GM18502 (cell line): ENCODE data around the gene SPPL3.
"Not testable (repeated sequence)": the region's sequence is repeated elsewhere in the genome, so short reads cannot be mapped to it uniquely, and the experiment has no call there.

Experiments used
- ATAC-seq: cut with Tn5 transposase; IDR thresholded peaks from one replicate; pipeline ENCODE4 v1.9.1; 2021; ENCODE audit warnings: mild to moderate bottlenecking; ENCODE audit not compliant: unreplicated experiment, poor library complexity

Gene SPPL3

DNA sequence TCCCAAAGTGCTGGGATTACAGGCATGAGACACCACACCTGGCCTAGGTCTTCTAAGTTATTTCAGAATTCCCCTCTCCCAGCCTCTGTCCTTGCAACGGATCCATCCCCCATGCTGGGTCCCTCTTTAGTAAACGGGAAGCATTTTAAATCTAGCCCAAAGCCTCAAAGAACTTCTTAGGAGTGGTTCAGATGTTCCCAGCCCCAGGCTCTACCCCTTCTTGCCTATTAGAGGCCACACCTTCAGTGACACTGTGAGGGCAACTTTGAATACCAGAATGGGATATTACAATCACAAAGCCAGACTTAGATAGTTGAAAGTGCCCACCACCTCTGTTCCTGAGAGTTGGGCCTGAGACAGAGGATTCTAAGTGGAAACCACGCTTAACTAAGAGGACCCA, 18.1 kb upstream of the SPPL3 start:
- no peak for ATAC-seq

DNA sequence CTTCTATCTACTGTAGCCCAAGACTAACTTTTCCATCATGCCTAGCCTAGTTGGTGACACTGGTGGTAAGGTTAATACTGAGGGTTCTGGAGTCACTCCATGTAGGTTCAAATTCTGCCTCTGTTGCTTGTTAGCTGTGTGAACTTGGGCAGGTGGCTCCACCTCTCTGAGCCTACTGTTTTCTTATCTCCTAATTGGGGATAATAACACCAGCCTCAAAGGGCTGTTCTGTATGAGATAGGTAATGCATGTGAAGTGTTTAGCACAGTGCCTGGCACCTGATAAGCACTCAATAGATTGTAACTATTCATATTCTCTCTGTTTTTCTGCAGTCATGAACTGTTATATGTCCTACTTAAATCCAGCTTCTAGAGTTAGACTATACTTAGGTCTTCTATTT, 17.5 kb upstream of the SPPL3 start:
- no peak for ATAC-seq

DNA sequence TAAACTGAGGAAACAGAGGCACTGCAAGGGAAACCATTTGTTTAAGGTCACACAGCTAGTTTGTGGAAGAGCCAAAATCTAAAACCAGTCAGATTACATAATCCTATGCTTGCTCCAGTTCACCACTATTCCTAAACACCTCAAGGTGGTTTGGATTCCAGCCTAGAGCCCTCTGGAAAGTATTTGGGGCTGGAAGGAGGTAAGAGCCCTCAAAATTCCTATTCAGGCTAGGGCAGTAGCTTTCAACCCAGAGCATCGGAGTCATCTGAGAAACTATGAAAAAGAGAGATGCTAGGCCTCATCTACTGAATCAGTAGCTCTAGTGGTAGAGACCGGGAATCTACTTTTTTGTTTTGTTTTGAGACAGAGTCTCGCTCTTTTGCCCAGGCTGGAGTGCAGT, 16.0 kb upstream of the SPPL3 start:
- no peak for ATAC-seq

DNA sequence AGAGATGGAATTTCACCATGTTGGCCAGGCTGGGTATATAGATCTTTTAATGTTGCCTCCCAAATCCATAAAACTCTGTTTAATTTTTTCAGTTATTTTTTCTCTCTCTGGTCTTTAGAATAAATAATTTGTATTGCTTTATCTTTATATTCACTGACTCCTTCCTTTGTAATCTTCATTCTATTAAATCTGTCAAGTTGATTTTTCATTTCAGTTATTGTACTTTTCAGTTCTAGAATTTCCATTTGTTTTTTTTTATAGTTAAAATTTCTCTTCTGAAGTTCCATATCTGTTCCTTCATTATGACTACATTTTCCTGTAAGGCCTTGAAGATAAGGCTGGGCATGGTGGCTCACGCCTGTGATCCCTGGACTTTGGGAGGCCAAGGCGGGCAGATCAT, 13.6 kb upstream of the SPPL3 start:
- no peak for ATAC-seq

DNA sequence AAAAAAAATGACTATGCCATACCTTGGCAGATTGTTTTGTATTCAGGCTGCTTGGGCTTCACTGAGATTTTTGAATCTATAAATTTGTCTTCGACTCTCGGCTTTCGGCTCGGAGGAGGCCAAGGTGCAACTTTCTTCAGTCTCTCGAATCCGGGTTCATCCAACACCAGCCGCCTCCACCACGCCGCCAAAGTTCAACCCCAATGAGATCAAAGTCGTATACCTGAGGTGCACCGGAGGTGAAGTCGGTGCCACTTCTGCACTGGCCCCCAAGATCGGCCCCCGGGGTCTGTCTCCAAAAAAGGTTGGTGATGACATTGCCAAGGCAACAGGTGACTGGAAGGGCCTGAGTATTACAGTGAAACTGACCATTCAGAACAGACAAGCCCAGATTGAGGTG, 12.4 kb upstream of the SPPL3 start:
- ATAC-seq, result no peak

DNA sequence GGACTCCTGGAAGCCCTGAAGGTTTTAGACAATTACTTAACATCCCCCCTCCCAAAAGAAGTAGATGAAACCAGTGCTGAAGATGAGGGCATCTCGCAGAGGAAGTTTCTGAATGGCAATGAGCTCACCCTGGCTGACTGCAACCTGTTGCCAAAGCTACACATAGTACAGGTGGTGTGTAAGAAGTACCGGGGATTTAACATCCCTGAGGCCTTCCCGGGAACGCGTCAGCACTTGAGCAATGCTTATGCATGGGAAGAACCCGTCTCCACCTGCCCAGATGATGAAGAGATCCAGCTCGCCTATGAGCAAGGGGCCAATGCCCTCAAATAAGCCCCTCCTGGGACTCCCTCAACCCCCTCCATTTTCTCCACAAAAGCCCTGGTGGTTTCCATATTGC, 10.6 kb upstream of the SPPL3 start:
- no peak for ATAC-seq

DNA sequence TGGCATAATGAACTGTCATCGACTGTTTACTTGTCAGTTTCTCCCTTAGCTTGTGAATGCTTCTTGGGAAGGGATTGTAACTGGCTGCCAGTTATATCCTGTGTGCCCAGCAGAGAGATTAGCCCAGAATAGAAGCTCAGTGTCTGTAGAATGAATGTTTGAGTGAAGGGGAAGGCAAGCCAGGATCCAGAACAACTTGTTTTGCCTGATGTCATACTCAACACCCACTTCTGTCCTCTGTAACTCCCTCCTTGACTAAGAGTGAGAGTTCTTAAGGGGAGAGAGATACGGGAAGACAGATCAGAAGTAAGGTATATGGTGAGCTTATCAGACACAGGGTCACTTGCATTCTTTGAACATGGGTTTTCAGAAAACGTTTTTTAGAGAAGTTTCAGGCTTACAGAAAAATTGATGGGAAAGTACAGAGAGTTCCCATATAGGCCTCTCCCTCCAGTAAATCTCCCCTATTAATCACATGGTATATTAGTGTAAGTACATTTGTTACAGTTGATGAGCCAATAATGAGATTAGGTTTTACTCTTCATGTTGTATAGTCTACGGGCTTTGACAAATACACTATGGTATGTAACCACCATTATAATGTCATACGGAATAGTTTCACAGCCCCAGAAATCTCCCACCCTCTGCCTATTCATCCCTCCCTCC, 5.6 kb upstream of the SPPL3 start:
- no peak for ATAC-seq

DNA sequence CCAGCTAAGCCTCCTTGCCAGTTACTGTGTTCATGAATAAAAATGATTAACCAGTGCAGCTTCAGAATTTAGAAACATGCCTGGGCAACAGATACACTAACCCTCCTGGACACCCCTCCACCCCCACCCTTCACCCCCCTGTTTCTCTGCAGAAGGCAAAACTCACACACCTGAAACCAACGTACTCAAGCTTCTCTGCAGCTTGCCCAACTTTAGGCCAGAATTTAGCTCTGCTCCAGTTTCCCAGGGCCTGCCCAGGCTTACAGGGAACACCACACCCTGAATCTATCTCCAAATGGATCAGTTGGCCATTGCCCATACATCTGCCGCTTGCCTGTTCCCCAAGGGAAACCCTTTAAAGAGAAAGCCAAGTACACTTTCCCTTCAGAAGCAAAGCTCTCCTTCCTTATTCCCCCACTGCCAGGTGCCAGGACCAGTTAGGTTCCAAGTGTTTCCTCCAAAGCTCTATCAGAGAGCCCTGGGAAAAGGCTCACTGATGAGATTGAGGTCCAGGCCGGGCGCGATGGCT, 1.8 kb upstream of the SPPL3 start:
- ATAC-seq, result no peak

DNA sequence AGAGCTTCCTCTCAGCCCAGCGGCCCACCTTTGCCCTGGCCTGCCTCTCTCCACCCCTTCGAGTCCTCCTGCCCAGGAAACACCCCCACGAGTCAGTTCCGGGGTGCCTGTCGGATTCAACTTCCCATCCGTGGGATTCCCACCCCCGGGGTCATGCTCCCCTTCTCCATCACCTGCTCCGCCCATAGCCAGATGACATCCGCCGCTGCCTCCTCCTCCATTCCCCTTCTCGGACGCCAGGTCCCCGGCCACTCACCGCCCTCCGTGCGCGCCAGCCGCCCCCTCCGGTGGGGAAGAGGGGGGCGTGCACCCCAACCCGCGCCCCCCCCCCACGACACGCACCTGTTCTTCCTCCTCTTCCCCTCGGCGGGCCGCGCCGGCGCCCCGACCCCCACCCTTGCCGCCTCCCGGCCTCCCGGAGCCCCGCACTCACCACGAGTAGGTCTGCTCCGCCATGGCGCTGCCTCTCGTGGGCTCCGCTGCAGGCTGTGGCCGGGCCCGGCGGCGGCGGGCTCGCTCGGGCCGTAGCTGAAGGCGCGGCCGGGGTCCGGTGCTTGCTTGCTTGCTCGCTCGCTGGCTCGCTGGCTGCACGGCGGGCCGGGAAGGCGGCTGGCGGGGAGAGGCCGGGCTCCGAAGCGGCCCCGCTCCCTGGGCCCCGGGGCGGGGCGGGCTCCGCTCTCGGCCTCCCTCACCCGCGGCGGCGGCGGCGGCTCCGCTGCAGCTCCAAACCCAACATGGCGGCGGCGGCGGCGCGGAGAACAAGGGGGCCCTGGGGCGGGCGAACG, 554 bp downstream of the SPPL3 start:
- ATAC-seq, result peak; percentile 53

DNA sequence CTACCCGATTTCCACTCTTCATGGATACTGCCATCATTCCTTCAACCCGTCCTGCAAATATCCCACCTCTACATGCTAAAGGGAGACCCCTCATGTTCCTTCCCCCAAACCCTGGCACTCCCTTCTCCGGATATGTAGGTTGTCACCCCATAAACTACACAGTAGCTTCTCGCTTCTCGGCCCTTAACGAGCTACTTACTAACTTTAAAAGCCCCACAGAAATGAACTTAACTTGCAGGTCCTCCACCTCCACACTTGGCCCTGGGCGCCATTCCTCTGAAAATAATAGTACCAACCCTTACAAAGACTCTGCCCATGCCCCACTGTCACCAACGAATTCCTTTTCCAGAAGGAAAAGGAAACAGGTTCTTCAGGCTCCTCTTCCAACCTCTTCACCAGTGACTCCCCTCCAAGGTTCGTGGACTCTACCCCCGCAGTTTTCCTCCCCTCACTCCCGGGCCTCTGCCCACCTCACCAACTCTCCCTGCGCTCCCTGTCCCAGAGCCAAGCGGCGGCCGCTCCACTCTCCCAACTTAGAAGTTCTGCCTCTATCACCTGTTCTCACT, 1.2 kb downstream of the SPPL3 start:
- no peak for ATAC-seq

DNA sequence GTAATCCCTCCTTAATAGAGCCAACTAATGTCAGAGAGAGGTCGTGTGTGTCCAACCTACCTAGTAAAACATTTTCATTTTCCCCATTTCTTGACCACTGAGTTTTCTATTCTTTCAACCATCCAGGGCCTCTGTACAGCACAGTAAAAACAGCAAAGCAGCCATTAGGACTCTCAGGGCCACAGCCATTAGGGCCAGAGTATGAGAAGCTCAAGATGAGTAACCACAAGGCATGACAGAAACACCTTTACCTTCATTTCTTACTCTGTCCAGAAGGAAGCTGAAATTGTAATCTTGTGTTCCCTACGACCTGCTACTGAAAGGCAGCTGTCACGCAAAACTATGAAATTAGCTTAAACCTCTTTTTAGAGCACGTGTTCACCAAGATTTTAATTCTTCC, 2.3 kb downstream of the SPPL3 start:
- ATAC-seq, result no peak

DNA sequence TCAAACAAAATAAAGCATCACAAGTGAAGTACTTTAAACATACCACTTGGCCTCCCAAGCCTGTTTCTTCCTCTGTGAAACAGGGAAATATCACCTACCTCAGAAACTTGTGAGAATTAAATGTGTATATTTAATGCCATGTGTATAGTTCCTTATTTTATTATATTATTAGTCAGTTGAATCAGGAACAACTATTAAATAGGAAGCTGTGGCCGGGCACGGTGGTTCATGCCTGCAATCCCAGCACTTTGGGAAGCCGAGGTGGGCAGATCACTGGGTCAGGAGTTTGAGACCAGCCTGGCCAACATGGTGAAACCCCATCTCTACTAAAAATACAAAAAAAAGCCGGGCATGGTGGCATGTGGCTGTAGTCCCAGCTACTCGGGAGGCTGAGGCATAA, 3.1 kb downstream of the SPPL3 start:
- not testable (repeated sequence) for ATAC-seq

DNA sequence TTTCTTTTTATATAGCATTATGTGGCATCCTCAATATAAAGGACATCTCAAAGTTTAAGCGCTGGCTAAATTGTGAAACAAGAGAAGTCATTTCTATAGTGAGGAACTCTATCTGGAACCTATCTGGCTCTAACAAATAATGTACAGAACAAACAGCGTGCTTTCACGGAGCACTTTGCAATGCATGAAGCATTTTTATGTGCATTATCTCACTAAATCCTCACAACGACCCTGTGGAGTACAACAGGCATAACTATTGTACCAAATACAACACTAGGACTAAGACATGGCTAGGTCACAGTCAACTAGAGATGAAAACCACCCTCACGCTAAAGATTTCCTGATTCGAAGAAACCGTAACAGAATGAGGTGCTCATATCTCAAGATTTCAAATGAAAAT, 8.6 kb downstream of the SPPL3 start:
- ATAC-seq, result no peak

DNA sequence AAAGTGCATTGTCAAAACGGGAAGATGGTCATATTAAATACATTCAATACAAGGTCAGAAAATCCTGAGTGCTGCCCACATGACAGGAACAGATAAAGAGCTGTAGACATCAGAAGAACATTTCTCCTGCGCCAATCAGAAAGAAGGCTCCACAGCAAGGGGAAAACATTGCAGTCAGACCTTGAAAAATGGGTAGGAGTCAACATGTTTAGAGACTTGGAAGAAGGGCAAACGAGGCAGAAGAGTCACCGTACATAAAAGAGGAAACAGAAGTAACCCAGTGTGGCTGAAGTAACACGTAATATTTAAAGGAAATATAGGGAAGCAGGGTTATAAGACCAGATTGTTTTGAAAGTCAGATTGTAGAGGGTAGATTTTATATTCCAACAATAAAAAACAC, 11.9 kb downstream of the SPPL3 start:
- no peak for ATAC-seq

DNA sequence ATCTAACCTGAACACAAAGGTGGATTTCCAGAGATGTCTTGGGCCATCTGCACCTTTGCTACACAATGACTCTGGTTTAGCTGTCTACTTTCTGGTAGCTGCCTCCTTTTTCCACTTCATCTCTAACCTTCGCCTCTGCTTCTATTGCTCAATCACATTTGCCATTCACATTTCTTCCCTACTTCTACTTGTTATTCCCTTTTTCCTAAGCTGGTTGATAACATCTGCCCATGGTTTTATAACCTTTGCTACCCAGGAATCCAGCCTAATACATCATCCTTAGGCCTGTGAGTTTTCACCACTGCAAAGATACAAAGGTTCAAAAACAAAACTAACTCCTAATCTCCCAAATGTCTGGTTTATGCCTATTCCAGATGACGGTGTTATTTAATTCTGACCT, 13.2 kb downstream of the SPPL3 start:
- ATAC-seq, result no peak

DNA sequence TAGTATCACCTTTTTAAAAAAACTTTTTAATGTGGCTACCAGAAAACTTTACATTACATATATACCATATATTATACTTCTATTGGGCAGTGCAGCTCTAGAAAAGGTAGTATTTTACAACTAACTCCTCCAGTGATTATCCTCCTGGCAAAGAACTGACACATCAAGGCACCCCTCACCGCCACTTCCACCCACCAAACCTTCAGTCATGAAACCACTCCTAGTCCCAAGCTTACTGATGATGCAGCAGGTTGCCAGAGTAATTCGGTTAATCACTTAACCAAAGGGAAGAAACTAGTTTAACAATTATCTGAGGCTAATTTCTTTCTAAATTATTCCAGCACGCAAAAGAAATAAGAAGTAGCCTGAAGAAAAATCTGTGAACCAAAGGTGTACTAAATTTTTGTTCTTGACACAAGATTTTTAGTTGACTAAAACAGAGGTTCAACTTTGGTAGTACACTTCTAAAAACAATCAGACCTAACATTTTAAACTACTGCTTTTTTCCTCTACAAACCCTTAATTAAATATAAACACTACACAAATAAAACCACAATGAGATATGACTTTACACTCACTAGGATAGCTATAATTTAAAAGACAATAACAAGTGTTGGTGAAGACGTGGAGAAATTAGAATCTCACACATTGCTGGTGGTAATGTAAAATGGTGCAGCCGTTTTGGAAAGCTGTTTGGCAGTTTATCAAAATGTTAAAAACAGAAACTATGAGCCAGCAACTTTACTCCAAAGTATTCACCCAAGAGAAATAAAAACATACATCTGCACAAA, 16.7 kb downstream of the SPPL3 start:
- no peak for ATAC-seq

DNA sequence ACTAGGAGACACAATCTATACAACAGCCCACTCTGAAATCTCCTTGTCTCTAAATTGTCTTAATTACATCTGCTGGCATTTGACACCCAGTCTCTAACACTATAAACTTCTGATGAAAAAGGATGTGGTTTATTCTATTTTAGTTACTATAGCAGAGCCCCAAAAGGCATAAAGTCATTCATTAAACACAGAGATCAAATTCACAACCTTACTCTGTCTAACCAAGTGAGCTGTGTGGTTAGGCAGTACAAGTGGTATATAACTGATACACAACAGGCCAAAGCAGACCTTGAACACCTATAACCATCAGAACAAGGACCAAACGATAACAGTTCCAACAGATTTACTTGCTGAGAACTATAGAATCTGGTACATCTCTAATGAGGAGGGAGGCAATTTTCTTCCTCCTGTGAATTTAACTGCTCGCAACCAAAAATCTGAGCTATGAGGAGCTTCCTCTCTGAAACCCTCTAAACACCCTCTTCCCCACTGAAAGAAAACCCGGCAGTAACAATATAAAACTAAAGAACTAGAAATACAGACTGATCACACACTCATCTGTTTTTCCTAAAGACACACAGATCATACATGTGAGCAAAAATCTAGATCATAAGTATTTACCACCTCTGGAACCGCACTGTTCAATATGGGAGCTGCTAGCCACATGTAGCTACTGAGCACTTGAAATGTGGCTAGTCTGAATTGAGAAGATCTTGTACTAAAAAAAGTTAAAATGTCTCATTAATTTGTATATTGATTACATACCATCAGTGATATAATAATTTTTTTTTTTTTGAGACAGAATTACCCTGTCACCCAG, 17.7 kb downstream of the SPPL3 start:
- ATAC-seq, result peak; percentile 57

DNA sequence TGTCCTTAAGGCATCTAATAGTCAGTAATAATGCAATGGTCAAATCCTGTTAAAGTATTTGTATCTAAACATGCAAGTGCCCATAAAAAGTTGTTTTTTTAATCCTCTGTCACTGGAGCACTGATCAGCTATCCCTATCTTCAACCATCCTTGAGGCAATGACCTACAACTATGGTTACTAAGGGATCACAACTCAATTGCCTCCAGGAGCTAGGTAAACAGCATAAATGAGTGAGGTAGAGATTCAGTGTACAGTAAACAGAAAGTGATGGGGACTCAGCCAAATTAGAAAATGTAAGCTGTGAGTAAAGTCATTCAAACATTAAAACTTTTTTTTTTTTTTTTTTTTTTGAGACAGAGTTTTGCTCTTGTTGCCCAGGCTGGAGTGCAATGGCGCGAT, 18.6 kb downstream of the SPPL3 start:
- no peak for ATAC-seq

DNA sequence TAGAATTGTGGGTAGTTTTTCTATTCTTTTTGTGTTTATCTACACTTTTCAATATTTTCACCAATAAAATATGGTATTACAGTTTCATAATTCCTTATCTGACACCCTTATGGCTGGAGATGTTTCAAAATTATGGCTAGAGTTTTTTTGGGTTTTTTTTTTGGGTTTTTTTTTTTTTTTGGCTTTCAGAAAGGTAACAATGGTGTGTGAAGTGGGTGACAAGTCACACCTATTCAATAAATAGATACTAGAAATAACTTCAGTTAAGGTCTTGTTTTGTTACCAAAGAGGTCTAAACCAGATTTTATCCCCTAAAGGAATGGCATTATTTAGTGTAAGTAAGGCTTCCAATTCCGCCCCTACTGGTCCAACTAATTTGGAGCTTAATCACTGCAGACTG, 19.5 kb downstream of the SPPL3 start:
- ATAC-seq, result no peak

DNA sequence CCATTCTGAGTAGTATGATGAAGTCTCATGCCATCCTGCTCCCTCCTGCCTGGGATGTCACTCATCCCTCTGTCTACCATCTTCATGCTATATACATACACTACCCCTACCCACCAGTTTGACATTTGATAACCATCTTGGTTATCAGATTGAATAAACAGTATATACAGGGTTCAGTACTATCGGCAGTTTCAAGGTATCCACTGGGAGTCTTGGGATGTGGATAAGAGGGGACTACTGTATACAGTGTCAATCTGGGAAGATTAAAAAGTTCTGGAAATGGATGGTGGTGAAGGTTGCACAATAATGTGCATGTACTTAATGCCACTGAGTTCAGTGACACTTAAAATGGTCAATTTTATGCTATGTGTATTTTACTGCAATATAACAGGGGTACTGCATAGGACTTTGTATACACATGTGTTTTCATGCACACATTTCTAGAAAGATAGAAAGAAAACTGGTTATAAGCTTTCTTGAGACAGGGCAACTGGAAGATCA, 22.1 kb downstream of the SPPL3 start:
- ATAC-seq, result no peak
